Tibial nerve (tissue), 3 donors: Measurements from ENCODE around the gene LIN7A.

ENCODE experiments used
- POLR2A ChIP-seq, 2 donors: fragments of 450-650 bp; IDR thresholded peaks; one replicate each; pipeline ENCODE4 v1.6.1; 2017; ENCODE audit warnings: antibody characterized with exemption in 2 of 2, mild to moderate bottlenecking in 2 of 2, moderate library complexity in 2 of 2
- TF ChIP-seq, protein P1 (sequence below), 5 experiments: fragments of 200-600 bp in 3 of 5; fragments of 450-650 bp in 2 of 5; sonication (generic) in 3 of 5; IDR thresholded peaks; one replicate each; pipeline ENCODE4 v1.5.1; 2016 to 2019; ENCODE audit warnings: antibody characterized with exemption in 5 of 5, mild to moderate bottlenecking in 3 of 5, moderate library complexity in 2 of 5

DNA sequence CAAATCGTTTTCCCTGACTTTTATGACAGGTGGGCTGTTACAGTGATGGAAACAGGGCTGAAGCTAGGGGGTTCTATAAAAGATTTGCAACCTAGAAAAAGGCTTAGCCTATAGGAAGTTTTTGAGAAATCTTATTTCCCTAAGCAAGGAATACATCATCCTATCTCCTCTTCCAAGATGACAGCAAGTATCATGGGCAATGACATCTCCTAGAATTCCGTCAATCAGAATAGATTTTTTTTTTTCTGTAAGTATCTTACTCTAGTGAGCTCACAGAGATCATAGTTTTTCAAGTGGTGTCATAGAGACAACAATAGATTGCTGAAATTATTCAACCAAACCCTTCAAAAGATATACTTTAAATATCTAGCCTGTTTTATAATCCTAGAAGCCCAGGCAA lies 112.2 kb downstream of the LIN7A start:
- TF ChIP-seq, protein P1, sequence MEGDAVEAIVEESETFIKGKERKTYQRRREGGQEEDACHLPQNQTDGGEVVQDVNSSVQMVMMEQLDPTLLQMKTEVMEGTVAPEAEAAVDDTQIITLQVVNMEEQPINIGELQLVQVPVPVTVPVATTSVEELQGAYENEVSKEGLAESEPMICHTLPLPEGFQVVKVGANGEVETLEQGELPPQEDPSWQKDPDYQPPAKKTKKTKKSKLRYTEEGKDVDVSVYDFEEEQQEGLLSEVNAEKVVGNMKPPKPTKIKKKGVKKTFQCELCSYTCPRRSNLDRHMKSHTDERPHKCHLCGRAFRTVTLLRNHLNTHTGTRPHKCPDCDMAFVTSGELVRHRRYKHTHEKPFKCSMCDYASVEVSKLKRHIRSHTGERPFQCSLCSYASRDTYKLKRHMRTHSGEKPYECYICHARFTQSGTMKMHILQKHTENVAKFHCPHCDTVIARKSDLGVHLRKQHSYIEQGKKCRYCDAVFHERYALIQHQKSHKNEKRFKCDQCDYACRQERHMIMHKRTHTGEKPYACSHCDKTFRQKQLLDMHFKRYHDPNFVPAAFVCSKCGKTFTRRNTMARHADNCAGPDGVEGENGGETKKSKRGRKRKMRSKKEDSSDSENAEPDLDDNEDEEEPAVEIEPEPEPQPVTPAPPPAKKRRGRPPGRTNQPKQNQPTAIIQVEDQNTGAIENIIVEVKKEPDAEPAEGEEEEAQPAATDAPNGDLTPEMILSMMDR (IDR thresholded peaks at IDR 0.05), result no peak
- TF ChIP-seq POLR2A (IDR thresholded peaks at IDR 0.05), result no peak
